ENCODE data around the gene VCAM1. TPM values are rescaled to one million over a fixed set of nuclear protein-coding genes. Genes with fewer than 3 reads are reported as not detected.

The VCAM1 gene
- total and polyA plus RNA-seq, 2 donors (not counting 3 experiments of a cell fraction or from before 2014, with no cell fraction given): 1.8 to 2.3 TPM

- Histone ChIP-seq H3K9me3 (replicated peaks; ENCODE audit: control insufficient read depth, insufficient read depth, low read length) (no peaks in the 10 kb centered on the region), H3K27ac (ENCODE audit: insufficient read depth, low read depth, low read length) (no peak overlapping the region), H2AFZ (ENCODE audit: low read depth, low read length) (no peak overlapping the region), H3K9ac (replicated peaks; ENCODE audit: extremely low read depth, insufficient read depth, low read length) (no peak overlapping the region), H3K79me2 (ENCODE audit: control insufficient read depth, insufficient read depth, low read length) (no peaks in the 10 kb centered on the region), H3K27me3 (ENCODE audit: control insufficient read depth in 2 of 2, insufficient read depth in 2 of 2, low read length in 2 of 2) (no peaks in the 10 kb centered on the region), H3K4me2 (ENCODE audit: insufficient read depth, low read length) (no peak overlapping the region), H4K20me1 (replicated peaks; ENCODE audit: control insufficient read depth, extremely low read depth, insufficient read depth, low read length) (no peaks in the 10 kb centered on the region), H3K9me1 (replicated peaks; ENCODE audit: control insufficient read depth, extremely low read depth, insufficient read depth, low read length) (no peaks in the 10 kb centered on the region), H3K4me3 (replicated peaks in 1 of 3; ENCODE audit: insufficient read depth in 1 of 3, low read depth in 1 of 3, low read length in 3 of 3) (no peak overlapping the region), H3K36me3 (ENCODE audit: control insufficient read depth in 2 of 2, extremely low read depth in 1 of 2, insufficient read depth in 2 of 2, low read length in 2 of 2) (no peaks in the 10 kb centered on the region), H3K4me1 (ENCODE audit: control insufficient read depth, extremely low read depth, insufficient read depth, low read length) (peaks cover 19% of the 10 kb centered on the region)
- DNase-seq (ENCODE audit: low read depth, low spot score) (no peak), FAIRE-seq (no peak)
- dilution Hi-C loops (cut with MboI; ENCODE audit: extremely low pct_ligation_motif_present, low sequenced_read_pairs) (no loop called here), intact Hi-C loops (cut with micrococcal nuclease) (loop anchor here (5.0 kb wide), 1 partner anchor 36 kb away; no protein-coding TSS in a partner anchor)
- TF ChIP-seq MYC (IDR thresholded peaks at IDR 0.05; ENCODE audit: low read depth, low read length) (no peak), POLR2AphosphoS5 (IDR thresholded peaks at IDR 0.05; ENCODE audit: insufficient read depth, low read depth, low read length) (no peak), JUN (IDR thresholded peaks at IDR 0.05; ENCODE audit: borderline replicate concordance, insufficient read depth, insufficient read length, low read depth) (no peak), GATA2 (IDR thresholded peaks at IDR 0.05; ENCODE audit: insufficient read depth, insufficient read length, low read depth, low read length) (no peak), POLR2A (IDR thresholded peaks at IDR 0.05; ENCODE audit: low read depth, low read length) (no peak), CTCF (IDR thresholded peaks at IDR 0.05; ENCODE audit: extremely low read depth in 1 of 2, insufficient read depth in 1 of 2, low read depth in 1 of 2, low read length in 2 of 2) (no peak), FOS (IDR thresholded peaks at IDR 0.05; ENCODE audit: borderline replicate concordance, insufficient read depth, low read length) (no peak), EZH2 (IDR thresholded peaks at IDR 0.05; ENCODE audit: borderline replicate concordance, low read depth, low read length, severe bottlenecking) (no peak)
- TF ChIP-seq, protein P1, sequence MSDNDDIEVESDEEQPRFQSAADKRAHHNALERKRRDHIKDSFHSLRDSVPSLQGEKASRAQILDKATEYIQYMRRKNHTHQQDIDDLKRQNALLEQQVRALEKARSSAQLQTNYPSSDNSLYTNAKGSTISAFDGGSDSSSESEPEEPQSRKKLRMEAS (IDR thresholded peaks at IDR 0.05; ENCODE audit: insufficient read depth, insufficient read length): no peak
- CTCF ChIA-PET: no interaction called here
- POLR2A ChIA-PET: interaction anchor here (0.6 kb wide), 1 partner anchor 40 kb away, joined by 4 read pairs; no protein-coding TSS in a partner anchor
- no TSS peak for BruUV-seq (replicated peaks)
Observed at GRCh38 chr1:100773444-100773843, 53.9 kb downstream of the VCAM1 start.
